Gastrocnemius medialis (tissue), 4 donors: ENCODE measurements around the gene CES4A. TPM values are rescaled to one million over a fixed set of nuclear protein-coding genes. Genes with fewer than 3 reads are reported as not detected.

Experiments used
- ATAC-seq, 2 donors: fragments of 150-250 bp; one replicate each; pipeline ENCODE4 v1.9.1; 2016
- DNase-seq, 2 donors: peaks; one replicate each; pipeline ENCODE4 v3.0.0-alpha.2; 2019
- H3K27ac ChIP-seq, 4 donors: fragments of 200-600 bp; sonication (generic); 1 replicate in 1 of 4; 2 replicates in 3 of 4; pipeline ENCODE4 v1.5.1; 2016 to 2018; ENCODE audit warnings: mild to moderate bottlenecking in 2 of 4, moderate library complexity in 1 of 4
- H3K27me3 ChIP-seq, 3 donors: fragments of 200-600 bp; sonication (generic) in 2 of 3; 1 replicate in 1 of 3; 2 replicates in 2 of 3; pipeline versions ENCODE4 v1.5.1 to v1.6.0; 2016 to 2019; ENCODE audit warnings: mild to moderate bottlenecking in 1 of 3, moderate library complexity in 1 of 3
- H3K36me3 ChIP-seq, 2 donors: fragments of 200-600 bp; sonication (generic) in 1 of 2; one replicate each; pipeline ENCODE4 v1.5.1; 2017 to 2018
- H3K4me1 ChIP-seq, 2 donors: fragments of 200-600 bp; sonication (generic) in 1 of 2; one replicate each; pipeline ENCODE4 v1.5.1; 2016 to 2017; ENCODE audit warnings: mild to moderate bottlenecking in 2 of 2
- H3K4me3 ChIP-seq, 4 donors: fragments of 200-600 bp; sonication (generic) in 3 of 4; 1 replicate in 1 of 4; 2 replicates in 3 of 4; pipeline ENCODE4 v1.5.1; 2016 to 2019; ENCODE audit warnings: mild to moderate bottlenecking in 2 of 4
- H3K9me3 ChIP-seq, 3 donors: fragments of 200-600 bp; sonication (generic) in 2 of 3; 1 replicate in 1 of 3; 2 replicates in 2 of 3; pipeline ENCODE4 v1.5.1; 2016 to 2019
- POLR2A ChIP-seq, 2 donors: fragments of 450-650 bp; IDR thresholded peaks; one replicate each; pipeline ENCODE4 v1.6.1; 2017; ENCODE audit warnings: antibody characterized with exemption in 2 of 2, mild to moderate bottlenecking in 2 of 2, moderate library complexity in 2 of 2
- in situ Hi-C, 4 donors: fragments of 200-750 bp; cut with MboI; loops; one replicate each; pipeline versions ENCODE4 v1.15.0 to v1.8.0; 2017; ENCODE audit warnings: low sequenced_read_pairs in 4 of 4
- intact Hi-C: fragments of 100-400 bp; cut with DNase I; formaldehyde crosslinking; loops from one replicate; pipeline ENCODE4 v1.15.1; 2023; ENCODE audit warnings: low total_unique reads
- total RNA-seq, 4 donors: library from RNA; depleted of rRNA; stranded (reverse); fragments of >200 nt; gene quantifications; one replicate each; pipeline versions ENCODE4 v1.1.0 to v1.2.3, GENCODE V29; 2016
- TF ChIP-seq, protein P1 (sequence below), 5 experiments: fragments of 450-650 bp in 3 of 5; fragments of 200-600 bp in 2 of 5; sonication (generic) in 2 of 5; IDR thresholded peaks in 4 of 5; conservative IDR thresholded peaks in 1 of 5; 1 replicate in 4 of 5; 2 replicates in 1 of 5; pipeline ENCODE4 v1.5.1; 2016 to 2019; ENCODE audit warnings: antibody characterized with exemption in 5 of 5, mild to moderate bottlenecking in 3 of 5, moderate library complexity in 3 of 5

The CES4A gene
- total RNA-seq, 4 donors from 2014 or later, result 12.0 to 82.7 (median 17.4) TPM

GRCh38 chr16:67023689-67024088 is 35.3 kb downstream of the CES4A start:
- no peak for DNase-seq
- intact Hi-C loops, result no loop called here
- ATAC-seq, result no peak

GRCh38 chr16:67024384-67025209 is 36.2 kb downstream of the CES4A start:
- Histone ChIP-seq H3K4me3 (no peak overlapping the region), H3K9me3 (no peaks in the 10 kb centered on the region), H3K4me1 (peaks cover 5 to 7% of the 10 kb centered on the region in 2 donors), H3K36me3 (no peaks in the 10 kb centered on the region), H3K27me3 (no peaks in the 10 kb centered on the region), H3K27ac (no peak overlapping the region)
- DNase-seq, result no peak
- ATAC-seq, result no peak
- in situ Hi-C loops, result no loop called here
- no peak for TF ChIP-seq POLR2A (IDR thresholded peaks at IDR 0.05)
- TF ChIP-seq, protein P1, sequence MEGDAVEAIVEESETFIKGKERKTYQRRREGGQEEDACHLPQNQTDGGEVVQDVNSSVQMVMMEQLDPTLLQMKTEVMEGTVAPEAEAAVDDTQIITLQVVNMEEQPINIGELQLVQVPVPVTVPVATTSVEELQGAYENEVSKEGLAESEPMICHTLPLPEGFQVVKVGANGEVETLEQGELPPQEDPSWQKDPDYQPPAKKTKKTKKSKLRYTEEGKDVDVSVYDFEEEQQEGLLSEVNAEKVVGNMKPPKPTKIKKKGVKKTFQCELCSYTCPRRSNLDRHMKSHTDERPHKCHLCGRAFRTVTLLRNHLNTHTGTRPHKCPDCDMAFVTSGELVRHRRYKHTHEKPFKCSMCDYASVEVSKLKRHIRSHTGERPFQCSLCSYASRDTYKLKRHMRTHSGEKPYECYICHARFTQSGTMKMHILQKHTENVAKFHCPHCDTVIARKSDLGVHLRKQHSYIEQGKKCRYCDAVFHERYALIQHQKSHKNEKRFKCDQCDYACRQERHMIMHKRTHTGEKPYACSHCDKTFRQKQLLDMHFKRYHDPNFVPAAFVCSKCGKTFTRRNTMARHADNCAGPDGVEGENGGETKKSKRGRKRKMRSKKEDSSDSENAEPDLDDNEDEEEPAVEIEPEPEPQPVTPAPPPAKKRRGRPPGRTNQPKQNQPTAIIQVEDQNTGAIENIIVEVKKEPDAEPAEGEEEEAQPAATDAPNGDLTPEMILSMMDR (IDR thresholded peaks at IDR 0.05 in 4 of 5, conservative IDR thresholded peaks at IDR 0.05 in 1 of 5), result no peak
- intact Hi-C loops, result no loop called here

More at GRCh38 chr16:67023689-67024088, 35.3 kb downstream of the CES4A start:
- no peak for TF ChIP-seq POLR2A (IDR thresholded peaks at IDR 0.05)
- TF ChIP-seq, protein P1 (IDR thresholded peaks at IDR 0.05 in 4 of 5, conservative IDR thresholded peaks at IDR 0.05 in 1 of 5), result no peak
- no peaks in the 10 kb centered on the region for H3K9me3 ChIP-seq
- in situ Hi-C loops, result no loop called here
- no peak overlapping the region for H3K4me3 ChIP-seq
- H3K36me3 ChIP-seq, result no peaks in the 10 kb centered on the region
- H3K4me1 ChIP-seq, result peaks cover 5 to 6% of the 10 kb centered on the region in 2 donors
- no peaks in the 10 kb centered on the region for H3K27me3 ChIP-seq
- no peak overlapping the region for H3K27ac ChIP-seq

DNA sequence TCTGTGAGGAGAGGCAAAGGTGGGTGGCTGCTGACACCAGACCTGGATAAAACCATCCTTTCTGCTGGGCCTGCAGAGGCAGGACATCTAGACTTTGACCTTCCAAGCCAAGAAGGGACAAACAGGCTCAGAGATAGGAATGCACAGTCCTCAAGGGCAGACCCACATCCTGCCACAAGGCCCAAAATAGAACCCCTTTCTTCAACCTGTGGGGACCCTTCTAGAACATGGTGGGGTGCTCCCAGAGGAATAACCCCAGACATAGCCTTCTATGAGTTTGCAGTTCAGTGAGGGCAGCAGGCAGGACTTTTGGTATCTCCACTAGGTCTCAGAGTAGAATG is 36.8 kb downstream of the CES4A start:
- DNase-seq, result no peak

DNA sequence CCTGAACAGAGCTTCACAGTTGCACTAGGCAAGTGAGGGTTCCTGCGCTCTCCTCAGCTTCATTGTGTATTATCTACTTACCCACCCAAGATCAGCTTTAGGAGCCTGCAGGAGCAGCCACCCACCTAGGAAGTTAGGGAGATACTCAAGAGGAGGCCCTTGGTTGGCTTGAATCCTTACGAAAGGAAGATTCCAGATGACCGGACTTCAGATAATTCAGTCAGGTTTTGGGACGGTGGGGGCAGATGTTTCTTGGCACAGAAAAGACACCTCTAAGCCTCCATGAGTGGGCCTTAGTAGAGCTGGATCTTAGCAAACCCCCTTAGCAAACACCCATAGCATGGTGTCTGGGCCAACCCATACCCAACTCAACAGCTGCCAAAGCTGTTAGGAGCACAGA is 38.2 kb downstream of the CES4A start:
- DNase-seq (no peak), ATAC-seq (no peak)
- Histone ChIP-seq H3K9me3 (no peaks in the 10 kb centered on the region), H3K36me3 (no peaks in the 10 kb centered on the region), H3K4me3 (no peak overlapping the region), H3K27me3 (no peaks in the 10 kb centered on the region), H3K4me1 (peaks cover 20 to 23% of the 10 kb centered on the region in 2 donors), H3K27ac (no peak overlapping the region)
- intact Hi-C loops, result no loop called here
- TF ChIP-seq, protein P1 (IDR thresholded peaks at IDR 0.05 in 4 of 5, conservative IDR thresholded peaks at IDR 0.05 in 1 of 5), result no peak
- no peak for TF ChIP-seq POLR2A (IDR thresholded peaks at IDR 0.05)
- in situ Hi-C loops, result no loop called here

More for the DNA sequence above, 36.8 kb downstream of the CES4A start:
- no peak overlapping the region for H3K4me3 ChIP-seq
- no peak overlapping the region for H3K27ac ChIP-seq
- H3K4me1 ChIP-seq, result peaks cover 6 to 11% of the 10 kb centered on the region in 2 donors
- in situ Hi-C loops, result no loop called here
- no peak for TF ChIP-seq POLR2A (IDR thresholded peaks at IDR 0.05)
- no peaks in the 10 kb centered on the region for H3K27me3 ChIP-seq
- intact Hi-C loops, result no loop called here
- ATAC-seq, result no peak
- H3K36me3 ChIP-seq, result no peaks in the 10 kb centered on the region
- H3K9me3 ChIP-seq, result no peaks in the 10 kb centered on the region

DNA sequence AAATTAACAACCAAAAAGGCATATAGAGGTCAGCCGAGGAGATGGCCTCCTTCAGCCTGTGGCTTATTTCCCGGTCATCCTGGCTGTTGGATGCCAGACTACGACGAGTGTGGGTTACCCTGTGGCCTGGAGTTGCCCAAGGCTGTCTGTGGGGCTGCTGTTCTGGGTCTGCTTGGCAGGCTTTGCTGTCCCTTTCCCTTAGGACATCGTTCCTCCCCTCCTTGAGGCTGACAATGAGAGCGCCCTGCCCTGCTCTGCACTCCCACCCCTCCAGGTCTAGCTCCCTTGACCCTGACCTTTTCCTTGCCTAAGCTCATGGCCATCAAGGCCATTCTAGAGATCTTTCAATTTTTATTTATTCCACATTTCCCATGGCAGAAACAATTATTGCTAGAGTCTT is 38.7 kb downstream of the CES4A start:
- no peak overlapping the region for H3K27ac ChIP-seq
- no peak for TF ChIP-seq POLR2A (IDR thresholded peaks at IDR 0.05)
- TF ChIP-seq, protein P1 (IDR thresholded peaks at IDR 0.05 in 4 of 5, conservative IDR thresholded peaks at IDR 0.05 in 1 of 5), result no peak
- in situ Hi-C loops, result no loop called here
- H3K27me3 ChIP-seq, result no peaks in the 10 kb centered on the region
- H3K36me3 ChIP-seq, result no peaks in the 10 kb centered on the region
- H3K4me1 ChIP-seq, result peaks cover 25 to 26% of the 10 kb centered on the region in 2 donors
- intact Hi-C loops, result no loop called here
- H3K9me3 ChIP-seq, result no peaks in the 10 kb centered on the region
- DNase-seq (no peak), ATAC-seq (no peak)
- no peak overlapping the region for H3K4me3 ChIP-seq
